ENCODE results near the gene IRAK2. TPM values are rescaled to one million over a fixed set of nuclear protein-coding genes. Genes with fewer than 3 reads are reported as not detected.

IRAK2 gene
- total RNA-seq, 1 donor: 4.8 TPM

DNA sequence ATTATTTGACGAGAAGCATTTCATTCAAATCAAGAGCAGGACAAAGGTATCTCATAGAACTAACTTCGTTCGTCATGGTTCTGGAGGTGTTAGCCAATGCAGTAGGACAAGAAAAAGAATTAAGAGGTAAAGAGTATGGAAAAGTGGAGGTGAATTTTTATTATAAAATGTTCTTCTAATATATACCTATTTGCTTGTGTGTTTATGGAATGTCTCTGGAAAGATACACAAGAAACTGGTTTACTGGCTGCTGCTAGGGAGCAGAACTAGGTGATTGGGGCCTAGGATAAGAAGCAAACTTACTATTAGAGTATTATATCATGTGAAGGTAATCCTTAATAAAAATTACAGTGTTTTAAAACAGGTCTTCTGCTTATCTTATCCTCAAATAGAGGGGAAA lies 52.6 kb downstream of the IRAK2 start:
- DNase-seq (ENCODE audit: low read depth in 2 of 3, low spot score in 2 of 3): no peak

DNA sequence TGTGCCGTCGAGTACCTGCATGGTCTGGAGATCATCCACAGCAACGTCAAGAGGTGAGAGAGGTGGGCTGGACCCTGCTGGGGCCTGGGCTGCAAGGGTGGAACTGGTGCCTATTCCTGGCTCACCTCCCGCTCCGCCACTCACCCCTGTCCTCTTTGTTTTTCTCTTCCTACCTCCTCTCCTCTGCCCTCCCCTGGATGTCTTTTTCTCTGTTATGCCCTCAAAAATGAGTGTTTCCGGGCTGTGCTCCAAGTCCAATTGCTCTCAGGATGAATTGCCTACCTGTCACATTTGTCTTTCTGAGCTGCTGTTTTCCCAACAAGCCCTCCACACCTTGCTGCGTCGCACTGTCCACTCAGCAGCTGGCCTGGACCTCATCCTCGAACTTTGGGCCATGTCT lies 55.0 kb downstream of the IRAK2 start:
- no peak for DNase-seq (ENCODE audit: low read depth in 2 of 3, low spot score in 2 of 3)

DNA sequence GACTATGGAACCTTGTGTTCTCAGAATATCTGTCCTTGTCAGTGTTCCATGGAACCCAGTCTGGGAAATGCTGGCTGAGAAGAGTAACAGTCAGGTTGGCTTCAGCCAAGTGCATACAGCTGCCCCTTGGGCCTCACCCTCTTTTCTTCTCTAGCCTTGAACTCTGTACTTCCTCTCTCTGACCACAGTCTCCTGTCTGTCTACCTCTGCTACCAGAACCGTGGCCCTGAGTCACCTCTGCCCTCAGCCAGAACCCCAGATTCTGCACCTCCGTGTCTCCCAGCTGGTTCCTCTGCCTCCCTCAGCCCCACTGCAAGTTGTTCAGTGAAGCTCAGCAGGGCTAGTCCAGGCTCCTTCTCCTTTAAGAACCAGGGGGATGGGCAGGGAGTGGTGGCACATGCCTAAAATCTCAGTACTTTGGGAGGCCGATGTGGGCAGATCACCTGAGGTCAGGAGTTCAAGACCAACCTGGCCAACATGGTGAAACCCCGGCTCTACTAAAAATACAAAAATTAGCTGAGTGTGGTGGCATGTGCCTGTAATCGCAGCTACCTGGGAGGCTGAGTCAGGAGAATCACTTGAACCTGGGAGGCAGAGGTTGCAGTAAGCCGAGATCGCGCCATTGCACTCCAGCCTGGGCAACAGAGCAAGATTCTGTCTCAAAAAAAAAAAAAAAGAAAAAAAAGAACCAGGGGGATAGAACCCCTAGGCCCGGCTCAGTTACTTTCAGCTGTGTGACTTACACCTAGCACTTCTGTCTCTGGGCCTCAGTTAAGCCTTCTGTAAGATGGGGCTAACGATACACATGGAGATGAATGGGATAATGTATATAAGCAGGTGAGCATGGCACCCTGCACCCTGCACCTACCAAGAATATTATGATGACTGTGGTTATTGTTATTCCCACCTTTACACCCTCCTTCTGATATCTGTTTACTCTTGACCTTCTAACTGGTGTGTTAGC lies 59.2 kb downstream of the IRAK2 start:
- DNase-seq (ENCODE audit: low read depth in 2 of 3, low spot score in 2 of 3): peak in 2 of 3 donors; percentile 59 to 67

DNA sequence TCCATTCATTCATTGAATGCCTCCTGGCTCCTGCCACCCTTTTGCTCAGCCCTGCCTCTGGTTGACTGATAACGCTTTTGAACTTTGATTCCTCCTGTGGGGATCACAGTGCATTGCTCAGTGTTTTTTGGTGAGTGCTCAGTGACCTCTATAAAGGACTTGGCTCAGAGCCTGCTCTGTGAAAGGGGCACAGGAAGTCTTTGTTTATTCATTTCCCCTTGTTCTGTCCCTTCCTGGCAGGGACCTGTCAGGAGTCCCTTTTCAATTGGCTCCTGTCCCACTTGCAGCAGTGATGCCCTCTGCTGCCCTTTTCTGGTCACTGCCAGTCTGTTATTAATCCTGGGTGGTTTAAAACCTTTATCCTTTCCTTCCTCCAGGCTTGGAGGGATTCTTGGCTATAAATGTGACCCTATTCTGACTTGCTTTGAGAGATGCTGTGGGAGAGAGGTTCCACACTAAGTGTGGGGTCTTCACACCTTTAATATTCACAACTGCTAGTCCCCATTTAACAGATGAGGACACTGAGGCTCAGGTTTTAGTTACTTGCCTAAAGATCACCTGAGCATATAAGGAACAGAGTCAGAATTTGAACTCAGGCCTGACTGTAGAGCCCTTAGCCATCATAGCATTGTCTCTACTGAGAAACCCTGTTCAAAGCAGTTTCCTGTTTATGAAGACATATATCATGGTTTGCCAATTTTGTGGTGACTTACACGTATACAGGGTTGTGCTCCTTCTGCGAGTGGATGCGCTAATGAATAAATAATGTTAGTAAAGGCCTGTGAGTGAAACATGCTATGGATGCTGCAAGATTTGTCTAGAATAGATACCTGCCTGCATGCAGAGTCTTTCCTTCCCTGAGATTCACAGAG lies 60.3 kb downstream of the IRAK2 start:
- DNase-seq (ENCODE audit: low read depth in 2 of 3, low spot score in 2 of 3): peak in 2 of 3 donors; percentile 63 to 78

DNA sequence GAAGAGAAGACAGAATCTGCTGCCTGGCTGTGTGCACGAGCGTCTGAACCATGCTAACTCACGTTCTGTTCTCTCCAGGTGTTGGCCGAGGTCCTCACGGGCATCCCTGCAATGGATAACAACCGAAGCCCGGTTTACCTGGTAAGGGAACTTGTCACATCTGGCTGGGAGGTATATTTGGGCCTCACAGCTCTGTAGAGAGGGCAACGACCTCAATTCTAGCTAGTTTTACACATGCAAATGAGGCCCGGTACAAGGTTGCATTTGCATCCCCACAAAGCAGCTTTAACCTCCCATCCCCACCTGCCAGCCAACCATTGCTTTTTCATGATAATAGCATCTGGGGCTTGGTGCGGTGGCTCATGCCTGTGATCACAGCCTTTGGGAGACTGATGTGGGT lies 61.6 kb downstream of the IRAK2 start:
- no peak for DNase-seq (ENCODE audit: low read depth in 2 of 3, low spot score in 2 of 3)

DNA sequence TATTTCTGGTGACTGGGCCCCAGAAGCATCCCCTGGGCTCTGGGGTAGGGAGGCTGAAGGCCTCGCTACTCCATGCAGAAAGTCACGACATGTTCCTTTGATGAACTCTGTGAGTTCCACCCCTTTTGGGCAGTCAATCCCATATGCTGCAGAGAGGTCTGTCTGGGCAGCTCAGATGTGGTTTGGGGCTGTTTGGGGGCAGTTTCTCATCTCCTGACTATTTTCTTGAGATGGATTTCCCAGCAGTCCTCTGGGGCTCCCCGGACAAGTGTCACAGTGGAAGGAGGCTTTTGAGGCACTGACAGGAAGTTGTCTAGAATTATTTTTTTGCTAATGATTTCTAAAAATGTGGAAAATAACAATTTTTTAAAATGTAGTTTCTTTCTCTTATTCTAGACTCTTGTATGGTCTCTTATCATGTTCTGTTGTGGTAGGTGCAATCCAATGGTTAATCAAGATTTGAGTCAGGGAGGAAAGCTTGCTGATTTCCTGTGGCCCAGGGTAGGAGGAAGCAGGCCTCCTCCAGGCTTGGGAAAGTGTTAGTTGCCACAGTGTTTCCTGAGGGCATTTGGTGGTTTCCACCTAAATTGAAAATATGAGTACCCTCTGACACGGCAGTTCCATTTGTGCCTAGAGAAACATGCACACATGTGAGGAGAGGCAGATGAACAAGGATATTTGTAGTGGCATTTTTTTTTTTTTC lies 63.7 kb downstream of the IRAK2 start:
- DNase-seq (ENCODE audit: low read depth in 2 of 3, low spot score in 2 of 3): peak in 2 of 3 donors; percentile 62 to 65

DNA sequence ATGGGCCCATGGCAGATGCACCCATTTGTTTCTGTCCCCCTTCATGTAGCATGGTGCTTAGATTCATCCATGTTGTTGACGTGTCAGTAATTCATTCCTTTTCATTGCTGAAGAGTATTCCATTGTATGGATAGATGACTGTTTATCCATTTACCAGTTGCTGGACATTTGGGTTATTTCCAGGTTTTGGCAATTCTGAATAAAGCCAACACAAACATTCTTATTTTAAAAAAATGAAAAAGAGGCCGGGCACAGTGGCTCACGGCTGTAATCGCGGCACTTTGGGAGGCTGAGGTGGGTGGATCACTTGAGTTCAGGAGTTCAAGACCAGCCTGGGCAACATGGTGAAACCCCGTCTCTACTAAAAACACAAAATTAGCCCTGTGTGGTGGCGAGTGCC lies 64.9 kb downstream of the IRAK2 start:
- no peak for DNase-seq (ENCODE audit: low read depth in 2 of 3, low spot score in 2 of 3)

DNA sequence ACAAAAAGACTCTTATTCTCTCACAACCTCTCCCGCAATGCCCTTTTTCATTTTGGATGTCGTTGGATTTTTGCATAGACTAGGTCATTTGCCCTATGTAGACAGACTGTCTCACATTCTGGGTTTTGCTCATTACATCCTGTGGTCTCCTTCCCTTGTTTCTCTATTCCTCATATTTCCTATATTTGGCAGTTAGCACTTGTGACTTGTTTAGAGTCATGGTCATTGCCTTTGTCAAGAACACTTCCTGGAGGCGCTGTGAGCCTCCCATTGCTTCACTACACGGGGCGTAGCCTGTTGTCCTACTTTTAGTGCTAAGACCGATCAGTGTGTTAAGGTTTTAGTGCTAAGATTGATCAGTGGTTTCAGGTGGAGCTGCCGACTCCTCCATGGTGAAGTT lies 67.4 kb downstream of the IRAK2 start:
- no peak for DNase-seq (ENCODE audit: low read depth in 2 of 3, low spot score in 2 of 3)

DNA sequence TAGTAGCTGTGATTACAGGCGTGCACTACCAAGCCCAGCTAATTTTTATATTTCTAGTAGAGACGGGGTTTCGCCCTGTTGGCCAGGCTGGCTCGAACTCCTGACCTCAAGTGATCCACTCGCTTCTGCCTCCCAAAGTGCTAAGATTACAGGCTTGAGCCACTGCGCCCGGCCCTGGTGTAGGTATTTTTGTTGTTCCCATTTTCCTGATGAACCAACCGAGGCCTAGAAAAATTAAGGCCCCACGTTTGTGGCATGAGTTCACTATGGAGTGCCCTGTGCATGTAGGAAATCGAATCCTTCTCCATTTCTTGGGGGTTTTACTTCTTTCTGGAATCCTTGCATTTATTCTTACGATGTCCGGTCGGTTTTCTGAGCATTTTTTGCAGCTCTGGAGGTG lies 69.3 kb downstream of the IRAK2 start:
- DNase-seq (ENCODE audit: low read depth in 2 of 3, low spot score in 2 of 3): no peak

DNA sequence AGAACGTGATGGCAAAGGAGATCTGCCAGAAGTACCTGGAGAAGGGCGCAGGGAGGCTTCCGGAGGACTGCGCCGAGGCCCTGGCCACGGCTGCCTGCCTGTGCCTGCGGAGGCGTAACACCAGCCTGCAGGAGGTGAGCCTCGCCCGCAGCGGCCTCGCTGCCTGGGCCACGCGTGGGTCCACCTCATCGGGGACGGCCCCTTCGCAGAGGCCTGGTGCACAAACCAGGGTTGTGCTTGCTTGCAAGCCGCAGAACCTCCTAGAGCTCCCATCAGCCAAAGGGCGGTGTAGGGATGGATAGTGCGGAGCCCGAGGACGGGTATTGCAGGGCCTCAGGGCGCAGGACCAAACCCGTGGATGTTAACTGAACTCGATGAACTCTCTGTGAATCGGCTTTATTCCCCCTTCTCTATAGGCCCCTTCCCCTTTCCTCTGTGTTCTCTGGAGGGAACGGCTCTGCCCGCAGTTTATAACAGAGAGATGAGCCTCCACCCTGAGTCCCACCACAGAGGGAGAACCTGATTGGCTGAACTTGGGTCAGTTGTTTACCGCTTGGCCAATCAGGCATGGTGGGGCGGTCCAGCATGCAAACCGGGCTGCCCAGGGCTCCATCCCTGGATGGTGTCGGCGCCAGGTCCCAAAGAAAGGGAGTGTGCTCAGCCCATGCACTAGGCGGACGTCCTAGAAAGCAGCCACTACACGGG lies 70.0 kb downstream of the IRAK2 start:
- DNase-seq (ENCODE audit: low read depth in 2 of 3, low spot score in 2 of 3): no peak

DNA sequence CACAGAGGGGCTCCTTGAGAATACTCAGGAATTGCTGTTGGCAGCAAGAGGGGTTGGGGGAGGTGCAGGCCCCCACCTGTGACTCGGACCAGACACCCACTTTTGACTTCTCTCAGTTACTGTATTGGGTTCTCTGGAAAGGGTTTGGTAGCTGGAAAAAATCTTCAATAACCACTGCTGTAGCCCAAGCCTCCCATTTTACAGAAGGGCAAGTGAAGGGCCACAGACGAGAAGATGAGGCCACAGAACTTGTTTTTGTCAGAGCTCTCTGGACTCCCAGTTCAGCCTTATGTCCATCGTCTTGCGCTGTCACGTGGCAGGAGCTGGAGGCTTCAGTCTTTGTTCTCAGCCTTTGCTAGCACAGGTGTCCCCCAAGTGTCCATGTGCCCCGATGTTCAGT lies 70.8 kb downstream of the IRAK2 start:
- no peak for DNase-seq (ENCODE audit: low read depth in 2 of 3, low spot score in 2 of 3)

DNA sequence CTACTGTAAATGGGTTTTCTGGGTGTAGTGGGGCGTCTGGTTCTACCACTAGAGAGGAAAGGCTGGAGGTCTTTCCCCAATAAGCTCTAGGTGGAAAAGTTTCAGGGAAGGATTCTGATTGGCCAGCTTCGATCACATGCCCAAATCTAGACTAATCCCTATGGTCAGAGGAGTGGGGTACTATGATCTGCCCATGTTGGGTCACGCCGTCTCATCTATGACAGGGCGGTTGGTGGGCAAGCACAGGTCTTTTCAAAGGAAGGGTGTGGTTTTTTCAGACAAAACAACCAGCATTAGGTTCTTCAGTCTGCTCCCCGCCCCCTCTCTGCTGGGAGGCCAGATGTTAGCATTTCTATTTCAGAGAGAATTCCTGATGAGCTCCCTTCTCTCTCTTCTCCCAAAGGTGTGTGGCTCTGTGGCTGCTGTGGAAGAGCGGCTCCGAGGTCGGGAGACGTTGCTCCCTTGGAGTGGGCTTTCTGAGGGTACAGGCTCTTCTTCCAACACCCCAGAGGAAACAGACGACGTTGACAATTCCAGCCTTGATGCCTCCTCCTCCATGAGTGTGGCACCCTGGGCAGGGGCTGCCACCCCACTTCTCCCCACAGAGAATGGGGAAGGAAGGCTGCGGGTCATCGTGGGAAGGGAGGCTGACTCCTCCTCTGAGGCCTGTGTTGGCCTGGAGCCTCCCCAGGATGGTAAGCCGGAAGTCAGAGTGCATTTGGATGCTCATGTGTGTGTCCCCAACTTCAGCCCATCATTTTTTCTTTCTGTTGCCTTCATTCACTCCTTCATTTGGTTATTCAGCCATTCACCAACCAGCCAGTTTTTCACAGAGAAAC lies 73.8 kb downstream of the IRAK2 start:
- DNase-seq (ENCODE audit: low read depth in 2 of 3, low spot score in 2 of 3): no peak

DNA sequence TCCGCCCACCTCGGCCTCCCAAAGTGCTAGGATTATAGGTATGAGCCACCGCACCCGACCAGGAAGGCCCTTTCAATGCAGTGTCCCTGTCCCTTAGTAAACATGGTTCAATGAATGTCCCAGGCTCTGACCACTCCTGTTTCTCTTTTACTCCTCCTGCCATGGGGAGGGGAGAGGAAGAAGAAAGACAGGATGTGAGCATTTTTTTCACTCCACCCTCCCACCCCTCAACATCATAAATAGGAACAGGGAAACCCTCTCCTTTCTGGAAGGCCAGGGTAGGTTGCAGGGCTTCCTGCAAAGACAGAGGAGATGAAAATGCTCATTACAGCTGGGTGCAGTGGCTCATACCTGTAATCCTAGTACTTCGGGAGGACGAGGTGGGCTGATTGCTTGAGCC lies 76.1 kb downstream of the IRAK2 start:
- DNase-seq (ENCODE audit: low read depth in 2 of 3, low spot score in 2 of 3): no peak

DNA sequence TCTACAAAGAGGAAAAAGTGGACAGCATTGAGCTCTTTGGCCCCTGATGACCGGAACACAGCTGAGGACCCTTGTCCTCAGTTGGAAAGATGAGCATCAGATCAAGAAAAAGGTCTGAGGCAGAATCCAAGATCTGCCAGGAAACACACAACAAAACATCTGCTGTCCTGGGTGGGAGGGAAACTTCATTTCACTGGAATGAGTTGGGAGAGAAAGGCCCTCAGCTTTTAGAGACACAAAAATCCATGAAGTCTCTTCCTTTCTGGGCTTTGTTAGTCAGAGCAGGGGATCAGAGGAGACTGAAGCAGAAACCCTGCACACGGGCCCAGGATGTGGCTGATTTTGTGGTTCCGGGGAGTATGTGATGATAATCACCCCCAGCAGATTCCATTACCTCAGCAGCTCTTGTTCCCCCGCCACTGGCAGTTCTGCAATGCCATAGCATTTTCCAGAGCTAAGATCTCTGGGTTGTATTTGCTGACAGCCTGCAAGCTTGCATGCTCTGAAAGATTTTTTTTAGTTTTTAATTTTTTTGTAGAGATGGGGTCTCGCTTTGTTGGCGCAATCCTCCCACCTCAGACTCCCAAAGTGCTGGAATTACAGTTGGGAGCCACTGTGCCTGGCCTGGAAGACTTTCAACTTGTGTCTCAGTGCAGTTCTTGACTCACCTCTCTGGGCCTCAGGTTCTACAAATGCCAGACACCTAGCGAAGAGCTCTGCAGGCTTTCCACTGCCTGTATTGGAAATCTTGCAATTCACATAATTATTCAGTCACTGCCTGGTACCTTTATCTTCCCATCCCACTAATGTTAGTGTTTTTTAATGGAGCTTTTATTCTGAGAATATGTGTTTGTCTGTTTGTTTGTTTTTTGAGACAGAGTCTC lies 77.7 kb downstream of the IRAK2 start:
- DNase-seq (ENCODE audit: low read depth in 2 of 3, low spot score in 2 of 3): peak in 1 of 3 donors; percentile 20

DNA sequence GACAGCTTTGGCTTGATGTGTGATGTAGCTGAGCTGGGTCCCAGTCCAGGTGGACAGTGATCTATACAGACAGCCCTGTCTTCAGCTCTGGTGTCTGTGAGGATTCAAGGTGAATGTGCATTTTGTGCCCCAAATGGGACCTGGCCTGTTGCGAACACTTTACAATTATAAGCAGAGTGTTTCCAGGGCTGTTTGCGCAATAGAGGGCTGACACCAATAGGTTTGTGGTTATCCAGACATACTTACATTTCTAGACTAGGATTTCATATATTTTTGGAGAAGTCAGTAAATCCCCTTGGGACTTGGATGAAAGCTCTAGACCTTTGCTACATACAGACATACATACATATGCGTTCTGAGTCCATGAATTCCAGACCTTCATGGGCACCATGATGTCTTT lies 79.3 kb downstream of the IRAK2 start:
- no peak for DNase-seq (ENCODE audit: low read depth in 2 of 3, low spot score in 2 of 3)

DNA sequence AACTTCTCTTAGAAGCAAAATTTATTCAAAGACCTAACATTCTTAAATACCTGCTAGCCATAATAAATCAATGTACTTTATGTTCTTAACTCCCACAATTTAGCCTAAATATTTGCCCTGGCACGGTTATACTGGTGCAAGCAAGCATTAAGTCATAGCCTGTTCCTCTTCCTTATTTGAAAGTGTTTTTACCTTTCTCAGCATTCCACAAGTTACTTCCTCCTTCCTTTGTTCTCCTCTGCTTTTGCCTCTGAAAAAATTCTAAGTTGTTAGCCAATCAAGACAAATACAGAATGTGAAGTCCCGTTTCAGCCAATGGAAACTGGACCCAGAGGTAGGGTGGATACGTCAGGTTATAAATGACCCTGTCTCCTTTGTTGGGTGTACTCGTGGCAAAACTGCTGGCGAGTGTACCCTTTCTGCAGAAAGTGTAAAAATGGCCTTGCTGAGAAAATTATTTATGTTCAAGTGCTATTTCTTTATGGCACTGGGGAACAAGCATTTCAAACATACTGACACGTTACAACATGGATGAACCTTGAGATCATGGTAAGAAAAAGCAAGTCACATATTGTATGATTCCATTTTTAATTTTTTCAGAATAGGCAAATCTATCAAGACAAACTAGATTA lies 80.5 kb downstream of the IRAK2 start:
- DNase-seq (ENCODE audit: low read depth in 2 of 3, low spot score in 2 of 3): no peak

DNA sequence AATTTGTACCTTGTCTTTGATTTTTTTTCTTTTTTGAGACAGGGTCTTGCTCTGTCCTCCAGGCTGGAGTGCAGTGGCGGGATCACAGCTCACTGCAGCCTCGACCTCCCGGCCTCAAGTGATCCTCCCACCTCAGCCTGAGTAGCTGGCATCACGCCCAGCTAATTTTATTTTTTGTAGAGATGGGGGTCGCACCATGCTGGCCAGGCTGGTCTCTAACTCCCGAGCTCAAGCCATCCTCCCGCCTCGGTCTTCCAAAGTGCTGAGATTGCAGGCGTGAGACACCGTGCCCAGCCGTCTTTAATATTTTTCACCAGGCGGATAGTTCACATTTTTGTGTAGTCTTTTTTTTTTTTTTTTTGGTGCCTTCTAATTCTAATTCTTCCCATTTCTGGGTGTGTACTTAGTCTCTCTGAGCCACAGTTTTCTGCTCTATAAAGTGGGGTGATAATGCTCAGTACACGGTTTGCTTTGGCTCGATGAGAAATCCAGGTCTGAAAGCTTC lies 83.0 kb downstream of the IRAK2 start:
- DNase-seq (ENCODE audit: low read depth in 2 of 3, low spot score in 2 of 3): no peak

Measured in hematopoietic multipotent progenitor cell (in vitro differentiated cells).